GM19372 (cell line): ENCODE measurements around the gene ERICH6.

Experiments used
- ATAC-seq: cut with Tn5 transposase; IDR thresholded peaks from one replicate; pipeline ENCODE4 v1.9.1; 2021; ENCODE audit warnings: mild to moderate bottlenecking, low read depth, moderate library complexity; ENCODE audit not compliant: unreplicated experiment

The ERICH6 gene

DNA sequence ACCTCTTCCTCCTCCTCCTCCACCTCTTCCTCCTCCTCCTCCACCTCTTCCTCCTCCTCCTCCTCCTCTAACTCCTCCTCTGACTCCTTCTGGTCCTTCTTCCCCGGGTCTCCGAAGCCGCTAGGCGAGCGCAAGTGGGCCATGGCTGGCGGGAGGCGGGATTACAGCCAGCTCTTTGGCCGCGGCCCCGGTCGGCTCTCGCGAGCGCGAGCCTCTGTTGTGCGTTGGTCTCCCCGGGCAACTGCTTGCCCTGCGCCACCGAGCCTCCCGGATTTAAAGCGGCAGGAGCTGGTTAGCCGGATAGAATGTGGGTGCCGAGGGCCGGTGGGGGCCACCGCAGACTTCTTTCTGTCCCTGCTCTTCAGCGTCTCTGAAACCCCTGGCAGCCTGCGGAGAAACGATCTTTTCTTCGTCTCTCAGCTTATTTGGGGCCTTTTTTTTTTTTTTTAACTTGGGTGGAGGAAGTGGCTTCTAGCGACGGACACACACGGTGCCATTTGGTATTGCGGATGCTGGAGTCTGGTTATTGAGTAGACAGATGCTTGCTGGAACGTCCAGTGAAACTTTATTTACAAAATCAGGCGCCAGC, at the start of gene ERICH6:
TSS of gene ERICH6 (minus strand) at position 165 of the 589 bp plus-strand sequence. CDS start at position 143, 22 bp downstream.
- peak; percentile 99 for ATAC-seq

DNA sequence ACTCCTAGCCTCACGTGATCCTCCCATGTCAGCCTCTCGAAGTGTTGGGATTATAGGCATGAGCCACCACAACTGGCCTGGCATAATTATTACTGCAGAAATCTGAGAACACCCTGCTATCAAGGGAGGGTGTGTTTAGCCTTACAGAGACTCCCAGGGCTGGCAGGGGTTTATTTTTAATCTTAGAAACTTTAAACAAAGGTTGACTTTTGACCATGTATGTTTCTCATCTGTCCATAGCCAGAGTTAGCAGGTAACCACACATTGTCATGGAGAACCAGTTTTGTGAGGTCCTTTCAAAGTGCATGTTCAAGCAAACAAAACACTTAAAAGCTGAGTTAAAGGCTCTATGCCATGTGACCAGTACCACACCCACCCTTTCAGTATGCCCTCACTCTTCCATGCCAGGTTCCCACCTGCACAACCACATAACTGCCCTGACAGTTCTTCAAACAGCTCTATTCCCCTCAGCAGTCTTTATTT, 48.1 kb upstream of the ERICH6 start:
- no peak for ATAC-seq

DNA sequence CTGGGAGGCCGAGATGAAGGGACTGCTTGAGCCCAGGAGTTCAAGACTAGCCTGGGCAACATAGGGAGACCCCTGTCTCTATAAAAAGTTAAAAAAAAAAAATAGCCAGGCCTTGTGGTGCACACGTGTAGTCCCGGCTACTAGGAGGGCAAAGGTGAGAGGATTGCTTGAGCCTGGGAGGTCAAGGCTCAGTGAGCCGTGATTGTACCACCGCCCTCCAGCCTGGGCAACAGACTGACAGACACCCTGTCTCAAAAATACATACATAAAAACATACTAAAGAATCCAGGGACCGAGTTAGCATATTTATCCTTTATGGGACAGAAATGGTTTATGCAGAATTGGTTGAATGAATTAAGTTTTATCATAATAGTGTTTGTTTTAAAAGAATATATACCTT, 45.5 kb upstream of the ERICH6 start:
- ATAC-seq: no peak

DNA sequence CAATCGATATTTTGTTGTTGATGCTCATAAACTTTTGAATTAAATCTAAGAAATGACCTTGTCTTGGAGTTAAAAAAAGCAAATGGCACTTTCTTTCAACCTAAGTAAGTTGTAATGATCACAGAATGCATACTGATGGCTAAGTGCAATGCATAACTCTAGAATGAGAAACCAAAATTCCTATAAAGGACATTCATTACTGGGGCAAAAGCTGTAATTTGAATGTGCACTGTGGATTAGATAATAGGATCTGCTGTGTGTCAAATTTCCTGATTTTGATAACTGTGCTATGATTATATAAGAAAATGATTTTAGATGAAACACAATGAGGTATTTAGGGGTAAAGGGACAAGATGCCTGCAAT, 44.9 kb upstream of the ERICH6 start:
- no peak for ATAC-seq

DNA sequence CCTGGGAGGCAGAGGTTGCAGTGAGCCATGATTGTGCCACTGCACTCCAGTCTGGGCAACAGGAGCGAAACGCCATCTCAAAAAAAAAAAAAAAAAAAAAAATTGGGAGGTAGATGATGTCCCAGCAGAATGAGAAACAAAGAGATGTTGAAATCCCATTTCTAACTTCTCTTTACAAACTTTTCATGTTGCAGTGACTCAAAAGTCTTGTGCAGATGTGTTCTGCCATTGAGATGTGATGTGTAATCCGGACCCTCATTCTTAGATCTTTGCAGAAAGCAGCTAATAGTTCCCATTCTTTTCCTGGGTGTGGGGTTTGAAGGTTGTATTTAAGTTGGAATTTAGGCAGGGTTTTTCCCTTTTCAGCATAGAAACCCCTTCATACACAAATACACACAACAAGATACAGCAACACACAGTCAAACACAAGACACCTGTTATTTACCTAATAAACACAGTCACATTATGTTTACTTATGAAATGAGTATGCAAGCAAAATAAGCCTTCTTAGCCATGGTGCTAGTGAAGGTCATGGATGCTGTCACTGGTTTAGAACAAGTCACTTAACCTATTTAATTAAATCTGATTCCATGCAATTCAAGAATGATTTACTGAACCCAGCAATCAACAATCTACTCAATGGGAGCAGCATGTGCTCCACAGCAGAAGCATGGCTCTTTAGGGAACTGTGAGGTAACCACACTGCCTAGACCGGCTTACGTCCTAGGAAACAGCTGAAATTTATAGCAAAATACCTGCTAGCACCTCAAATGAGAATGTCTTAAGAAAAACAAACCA, 44.4 kb upstream of the ERICH6 start:
- ATAC-seq: no peak

DNA sequence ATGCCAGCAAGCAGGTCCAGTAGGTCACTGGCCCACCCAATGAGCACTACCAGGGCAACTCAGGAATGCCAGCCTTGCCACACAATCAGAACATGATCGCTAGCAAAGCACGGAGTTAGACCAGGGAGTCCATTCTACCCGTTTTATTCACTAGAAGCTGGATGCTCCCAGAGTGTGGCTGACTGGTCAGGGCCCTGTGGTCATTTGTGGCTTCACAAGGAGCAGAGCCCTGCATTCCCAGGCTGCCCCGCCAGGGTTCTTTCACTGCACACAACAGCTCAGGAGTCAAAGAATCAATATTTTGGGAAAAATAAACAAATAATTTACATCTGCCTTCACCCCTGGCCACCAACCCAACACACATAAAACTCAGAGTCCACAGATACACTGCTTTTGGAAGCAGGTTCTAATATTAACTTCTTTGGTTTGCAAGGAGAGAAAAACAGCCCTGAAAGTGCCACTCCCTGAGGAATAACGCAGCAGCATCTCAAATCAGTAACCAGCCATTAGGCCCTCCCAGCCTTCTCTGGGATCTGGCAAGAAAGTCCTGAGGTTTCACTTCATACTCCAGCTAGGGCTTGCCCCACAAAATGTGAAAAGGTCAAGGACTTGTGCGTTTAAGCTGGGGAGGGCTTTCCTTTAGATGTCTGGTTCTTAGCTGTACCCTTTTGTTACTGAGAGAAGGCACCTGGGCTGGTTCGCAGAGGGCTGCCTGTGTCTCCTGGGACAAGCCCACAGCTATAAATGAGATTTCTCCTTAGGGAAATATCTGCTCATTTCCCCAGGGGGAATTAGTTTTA, 43.3 kb upstream of the ERICH6 start:
- ATAC-seq: no peak

DNA sequence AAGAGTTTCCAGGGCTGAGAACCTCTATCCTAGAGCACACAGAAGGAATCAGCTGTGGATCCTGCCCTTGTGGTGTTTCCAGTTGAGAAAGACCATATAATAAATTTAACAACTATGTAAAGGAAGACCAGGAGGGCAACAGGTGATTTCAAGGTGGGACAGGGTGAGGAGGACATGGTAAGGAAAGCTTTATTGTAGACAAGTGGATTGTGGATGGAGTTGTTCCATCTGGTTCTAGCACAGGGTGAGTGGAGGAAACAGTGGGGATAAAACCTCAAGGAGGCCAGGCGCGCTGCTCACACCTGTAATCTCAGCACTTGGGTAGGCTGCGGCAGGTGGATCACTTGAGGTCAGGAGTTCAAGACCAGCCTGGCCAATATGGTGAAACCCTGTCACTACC, 42.1 kb upstream of the ERICH6 start:
- no peak for ATAC-seq

DNA sequence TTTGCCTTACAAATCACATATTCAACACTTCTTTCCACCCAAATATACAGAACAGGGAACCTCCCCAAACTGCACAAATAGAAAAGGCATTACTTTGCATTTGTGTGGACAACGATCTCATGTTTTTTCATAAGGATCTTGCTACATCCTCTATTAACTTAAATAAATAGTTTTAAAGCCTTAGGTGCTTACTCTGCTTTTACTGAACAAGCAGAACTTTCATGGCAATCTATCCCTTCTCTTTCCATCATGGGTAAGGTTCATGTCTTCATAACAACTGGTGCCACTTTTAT, 41.1 kb upstream of the ERICH6 start:
- ATAC-seq: no peak

DNA sequence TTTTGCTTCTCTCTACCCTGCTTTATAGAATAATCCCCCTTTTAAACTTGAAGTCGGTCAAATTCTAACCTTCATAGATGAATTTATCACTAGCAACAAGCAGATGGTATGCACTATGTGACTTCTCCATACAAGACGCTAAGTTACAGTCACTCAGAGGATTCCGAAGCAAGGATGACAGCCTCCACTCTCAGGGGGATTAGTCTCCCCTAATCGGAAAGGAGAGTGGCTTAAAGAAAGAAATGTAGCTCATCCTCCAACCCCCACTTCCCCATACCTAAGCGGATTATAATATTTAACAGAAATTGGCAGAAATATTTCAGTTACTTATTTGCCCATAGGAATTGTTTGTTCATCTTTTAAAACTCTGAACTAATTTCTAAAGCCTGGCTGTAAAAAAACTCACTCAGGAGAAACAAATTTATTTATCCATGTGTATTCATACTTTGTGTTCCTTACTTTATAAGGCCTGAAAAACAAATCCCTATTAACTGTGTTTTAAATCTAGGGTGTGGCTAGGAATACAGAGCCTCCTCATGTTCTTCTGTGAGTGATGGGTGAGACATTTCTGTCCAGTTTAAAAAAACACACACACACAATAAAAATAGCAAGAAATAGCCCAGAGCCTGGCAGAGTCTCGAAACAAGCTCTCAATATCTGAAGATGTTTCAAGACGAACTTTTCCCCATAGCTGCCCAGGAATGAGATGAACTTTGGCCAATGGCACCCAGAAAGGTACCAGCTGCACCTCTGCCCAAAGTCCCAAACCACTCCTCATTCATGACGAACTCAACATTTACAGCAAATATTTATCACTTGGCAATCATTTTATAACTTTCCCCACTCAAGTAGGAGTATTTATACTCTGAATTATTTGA, 40.6 kb upstream of the ERICH6 start:
- no peak for ATAC-seq

DNA sequence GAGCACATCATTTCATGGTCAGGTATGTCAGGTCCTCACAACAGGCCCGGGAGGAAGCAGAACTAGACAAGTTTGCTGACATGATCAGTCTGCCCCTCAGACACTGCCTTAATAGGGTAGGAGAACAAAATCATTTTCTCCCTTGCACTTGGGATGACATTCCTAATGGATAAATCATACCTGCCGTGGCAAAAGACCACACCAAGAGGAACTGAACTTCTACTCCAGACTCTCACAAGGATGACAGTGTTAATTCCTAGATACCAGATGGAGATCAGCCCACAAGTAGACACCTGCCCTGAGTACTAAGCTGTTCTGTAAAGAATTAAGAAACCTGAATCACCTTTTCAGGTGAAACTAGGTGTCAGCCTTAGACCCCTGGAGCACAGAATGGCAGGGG, 39.8 kb upstream of the ERICH6 start:
- ATAC-seq: no peak

DNA sequence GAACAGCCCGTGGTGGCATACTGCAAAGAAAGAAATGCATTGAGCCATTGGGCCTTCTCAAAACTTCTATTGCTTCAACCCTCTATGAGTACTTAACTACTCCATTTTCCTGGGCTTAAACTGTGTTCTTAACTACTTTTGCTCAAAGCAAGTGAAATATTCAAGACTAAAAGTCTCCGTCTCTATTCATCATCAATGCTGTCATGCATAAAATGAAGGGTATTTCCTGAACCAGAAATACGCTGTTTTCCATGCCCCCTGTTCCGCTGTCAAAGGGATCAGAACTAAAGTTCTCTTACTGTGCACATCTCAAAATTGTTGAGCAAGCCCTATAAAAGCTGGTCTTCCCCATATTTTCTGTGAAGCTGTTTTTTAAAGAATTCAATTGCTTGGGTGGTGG, 39.0 kb upstream of the ERICH6 start:
- ATAC-seq: no peak

DNA sequence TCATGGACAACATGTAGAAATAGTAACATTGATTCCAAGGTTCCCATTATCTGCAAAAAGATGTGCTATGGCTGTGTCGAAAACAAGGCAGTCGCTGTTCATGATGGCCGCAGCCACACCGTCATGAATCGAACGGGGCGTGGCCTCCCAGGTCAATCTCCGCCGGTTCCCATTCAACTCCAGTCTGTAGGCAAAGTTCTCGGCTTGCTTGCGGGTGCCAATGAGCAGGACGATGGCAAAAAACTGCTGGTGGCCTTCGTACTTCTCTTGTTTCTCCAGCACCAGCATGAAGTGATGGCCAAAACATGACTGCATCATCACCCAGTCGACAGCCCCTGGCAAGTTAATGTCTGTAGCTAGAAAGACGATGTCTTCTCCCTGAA, 38.4 kb upstream of the ERICH6 start:
- no peak for ATAC-seq

DNA sequence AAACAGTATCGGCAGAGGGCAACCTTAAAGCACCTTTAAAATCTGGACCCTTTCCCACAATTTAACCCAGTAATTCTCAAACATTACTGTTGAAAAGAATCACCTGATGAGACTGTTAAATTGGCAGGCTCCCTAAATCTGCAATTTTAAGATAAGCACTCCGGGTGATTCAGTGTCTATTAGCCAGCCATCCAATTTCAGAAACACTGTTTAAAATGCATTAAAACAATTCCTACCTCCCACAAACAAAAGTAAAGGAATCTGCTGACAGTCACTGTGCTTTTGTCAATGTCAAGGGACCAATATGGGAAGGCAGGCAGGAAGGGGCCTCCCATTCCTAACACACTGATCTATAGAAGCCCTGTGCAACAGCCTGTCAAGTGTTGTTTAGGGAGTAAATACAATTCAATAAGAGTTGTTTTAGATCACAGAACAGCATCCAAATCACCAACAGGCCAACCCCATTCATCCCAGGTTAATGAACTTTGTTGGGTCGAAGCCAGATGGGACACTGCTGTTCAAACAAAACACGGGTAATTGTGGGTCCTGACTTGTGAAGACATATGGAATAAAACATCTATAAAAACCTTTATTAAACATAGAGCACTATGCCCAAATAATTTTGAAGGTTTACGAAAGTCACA, 37.9 kb upstream of the ERICH6 start:
- ATAC-seq: no peak

DNA sequence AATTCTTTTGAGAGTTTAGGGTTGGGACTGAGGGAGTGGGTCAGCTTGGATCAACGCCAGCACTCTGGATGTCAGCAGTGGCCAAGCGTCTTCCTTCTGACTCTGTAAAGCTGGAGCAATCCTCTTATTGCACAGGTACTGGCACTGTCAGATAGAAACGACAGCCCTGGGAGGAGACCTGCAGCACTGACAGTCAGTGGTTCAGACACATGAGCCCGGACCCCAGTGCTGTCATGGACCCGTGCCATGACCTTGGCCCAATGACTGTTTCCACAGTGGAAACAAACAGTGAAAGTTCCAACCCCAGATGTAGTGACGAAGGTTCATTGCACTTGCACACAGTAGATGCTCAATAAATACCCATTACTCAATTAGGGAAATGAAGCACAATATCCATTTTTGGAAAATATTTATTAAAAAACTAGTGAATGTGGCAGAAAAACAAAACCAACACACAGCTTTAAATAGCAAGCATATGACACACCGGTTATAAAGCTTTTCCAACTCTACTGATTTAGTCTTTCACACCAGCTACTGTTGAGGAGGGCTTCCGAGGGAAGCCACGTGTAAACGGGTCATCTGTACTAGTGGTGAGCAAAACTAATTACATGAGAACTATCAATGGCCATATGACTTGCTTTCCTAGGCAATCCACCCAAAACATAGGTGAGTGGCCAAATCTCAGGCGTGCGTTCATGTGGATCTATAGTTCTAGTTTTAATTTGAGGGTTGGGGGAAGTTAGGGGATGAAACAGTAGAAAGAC, 37.2 kb upstream of the ERICH6 start:
- peak; percentile 33 for ATAC-seq

DNA sequence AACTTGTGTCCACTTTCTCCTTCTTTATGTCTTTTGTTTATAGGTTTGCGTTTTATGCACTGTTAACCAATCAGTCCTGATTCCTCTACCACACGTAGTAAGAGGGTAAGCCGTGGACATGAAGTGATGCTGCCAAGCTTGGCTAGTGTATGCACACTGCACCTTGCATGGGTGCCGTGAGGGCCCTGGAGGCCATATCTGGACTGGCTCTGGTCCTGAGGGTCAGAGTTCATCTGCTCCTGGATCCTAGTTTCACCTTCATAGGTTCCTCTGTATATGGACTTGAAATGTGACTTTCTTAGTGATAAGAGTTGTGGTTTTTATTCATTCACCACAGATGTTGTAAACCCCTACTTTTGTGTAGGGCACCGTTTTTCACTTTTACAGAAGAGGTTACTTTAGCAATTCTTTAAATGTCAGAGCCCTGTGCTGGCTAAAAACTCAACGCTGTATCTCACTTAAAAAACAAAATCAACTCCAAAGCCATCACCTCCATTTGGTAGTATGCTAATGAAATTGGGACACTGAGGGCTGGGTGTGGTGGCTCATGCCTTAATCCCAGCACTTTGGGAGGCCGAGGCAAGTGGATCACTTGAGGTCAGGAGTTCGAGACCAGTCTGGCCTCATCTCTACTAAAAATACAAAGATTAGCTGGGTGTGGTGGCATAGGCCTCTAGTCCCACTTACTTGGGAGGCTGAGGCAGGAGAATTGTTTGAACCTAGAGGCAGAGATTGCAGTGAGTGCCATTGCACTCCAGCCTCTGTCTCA, 36.3 kb upstream of the ERICH6 start:
- ATAC-seq: no peak

DNA sequence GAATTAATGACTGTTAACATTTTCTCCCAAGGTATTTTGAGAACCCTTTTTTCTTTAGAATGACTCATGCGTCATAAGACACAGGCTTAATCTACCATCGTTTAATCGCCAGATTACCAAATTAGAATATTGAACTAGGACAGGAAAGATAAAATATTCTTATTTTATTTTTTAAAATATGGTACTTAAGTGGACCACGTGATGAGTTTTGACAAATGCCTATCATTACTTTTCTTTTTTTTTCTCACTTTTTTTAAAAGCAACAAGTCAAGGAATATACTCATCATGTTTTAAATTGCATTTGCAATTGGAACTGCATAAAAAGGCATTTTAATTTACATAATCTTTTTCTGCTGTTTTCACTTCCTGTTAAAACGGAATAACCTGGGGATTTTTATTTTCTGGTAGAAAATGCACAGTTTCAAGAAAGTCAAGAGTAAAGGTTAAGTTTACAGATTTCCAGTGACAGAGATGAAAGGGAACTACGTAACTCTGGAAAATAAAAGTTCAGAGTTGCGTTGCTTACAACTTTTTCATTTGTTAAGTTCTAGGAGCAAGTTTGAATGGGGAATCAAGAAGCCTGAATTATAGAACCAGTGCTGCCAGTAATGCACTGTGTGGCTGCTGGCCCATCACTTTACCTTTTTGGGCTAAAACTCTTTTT, 35.6 kb upstream of the ERICH6 start:
- ATAC-seq: no peak

DNA sequence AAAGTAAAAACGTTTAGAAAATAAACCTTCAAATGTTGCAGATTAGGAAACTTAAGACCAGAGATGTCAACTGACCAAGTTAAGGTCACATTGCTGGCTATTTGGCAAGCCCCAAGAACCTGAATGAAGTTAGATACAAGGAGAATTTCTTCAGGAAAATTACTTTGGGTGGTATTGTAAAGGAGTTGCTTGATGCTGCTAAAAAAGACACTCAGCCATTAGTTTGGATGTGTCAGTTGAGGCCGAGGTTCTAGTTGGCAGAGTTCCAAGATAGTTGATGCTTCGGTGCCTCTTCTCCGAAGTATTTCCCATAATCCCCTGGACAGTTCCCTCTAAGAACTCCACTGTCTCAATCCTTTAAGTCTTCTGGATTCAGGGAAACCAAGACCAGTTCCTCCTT, 35.0 kb upstream of the ERICH6 start:
- ATAC-seq: no peak
